ENCODE results near the gene DHRS3. TPM values are rescaled to one million over a fixed set of nuclear protein-coding genes. Genes with fewer than 3 reads are reported as not detected.

DHRS3 gene
- total RNA-seq, 1 donor from 2014 or later = 168 TPM

DNA sequence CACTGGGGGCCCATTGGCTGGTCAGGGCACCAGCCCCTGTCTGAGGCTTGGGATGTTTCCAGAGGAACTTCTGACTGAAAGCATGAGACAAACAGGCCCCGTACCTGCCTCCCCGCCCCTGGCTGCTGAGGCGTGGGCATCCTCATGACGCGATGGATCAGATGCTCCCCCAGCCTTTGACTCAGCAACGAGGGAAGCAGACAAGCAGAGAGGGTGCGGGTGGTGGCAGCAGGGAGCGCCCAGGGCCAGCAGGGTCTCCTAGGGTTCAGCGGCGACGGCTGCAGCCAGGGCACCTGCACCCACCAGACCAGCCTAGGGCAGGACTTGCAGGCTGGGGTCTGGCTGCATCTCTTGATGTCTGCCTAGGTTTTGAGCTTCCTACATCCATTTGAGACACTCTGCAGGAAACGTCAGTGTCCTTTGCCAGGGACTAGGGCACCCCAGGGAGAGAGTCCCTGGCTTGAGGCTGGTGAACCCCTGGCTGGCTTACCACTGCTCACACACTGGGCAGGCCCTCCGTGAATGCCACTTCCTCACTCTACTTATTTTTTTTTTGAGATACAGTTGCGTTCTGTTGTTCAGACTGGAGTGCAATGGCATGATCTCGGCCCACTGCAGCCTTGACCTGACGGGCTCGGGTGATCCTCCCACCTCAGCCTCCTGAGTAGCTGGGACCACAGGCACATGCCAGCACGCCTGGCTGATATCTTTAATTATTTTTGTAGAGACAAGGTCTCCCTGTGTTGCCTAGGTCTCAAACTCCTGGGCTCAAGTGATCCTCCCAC lies 63.3 kb downstream of the DHRS3 start:
- DNase-seq (ENCODE audit: low spot score) = no peak

DNA sequence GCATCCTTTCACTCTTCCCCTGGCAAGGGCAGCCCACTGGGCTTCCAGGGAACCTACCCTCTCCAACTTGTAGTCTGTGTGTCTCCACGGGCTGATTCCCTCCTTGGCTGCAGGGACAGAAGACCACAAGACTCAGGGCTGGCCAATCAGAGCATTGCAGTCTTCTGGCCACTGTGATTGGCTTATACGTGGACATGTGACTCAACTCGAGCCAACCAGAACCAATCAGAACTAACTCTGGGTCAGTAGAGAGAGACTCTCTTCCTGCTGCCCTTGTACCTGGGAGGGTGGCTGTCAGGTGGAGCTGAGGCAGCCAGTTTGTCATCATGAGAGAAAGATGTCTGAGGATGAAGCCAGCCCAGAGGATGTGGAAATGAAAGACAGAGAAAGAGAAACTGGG lies 64.0 kb downstream of the DHRS3 start:
- DNase-seq (ENCODE audit: low spot score) = no peak

DNA sequence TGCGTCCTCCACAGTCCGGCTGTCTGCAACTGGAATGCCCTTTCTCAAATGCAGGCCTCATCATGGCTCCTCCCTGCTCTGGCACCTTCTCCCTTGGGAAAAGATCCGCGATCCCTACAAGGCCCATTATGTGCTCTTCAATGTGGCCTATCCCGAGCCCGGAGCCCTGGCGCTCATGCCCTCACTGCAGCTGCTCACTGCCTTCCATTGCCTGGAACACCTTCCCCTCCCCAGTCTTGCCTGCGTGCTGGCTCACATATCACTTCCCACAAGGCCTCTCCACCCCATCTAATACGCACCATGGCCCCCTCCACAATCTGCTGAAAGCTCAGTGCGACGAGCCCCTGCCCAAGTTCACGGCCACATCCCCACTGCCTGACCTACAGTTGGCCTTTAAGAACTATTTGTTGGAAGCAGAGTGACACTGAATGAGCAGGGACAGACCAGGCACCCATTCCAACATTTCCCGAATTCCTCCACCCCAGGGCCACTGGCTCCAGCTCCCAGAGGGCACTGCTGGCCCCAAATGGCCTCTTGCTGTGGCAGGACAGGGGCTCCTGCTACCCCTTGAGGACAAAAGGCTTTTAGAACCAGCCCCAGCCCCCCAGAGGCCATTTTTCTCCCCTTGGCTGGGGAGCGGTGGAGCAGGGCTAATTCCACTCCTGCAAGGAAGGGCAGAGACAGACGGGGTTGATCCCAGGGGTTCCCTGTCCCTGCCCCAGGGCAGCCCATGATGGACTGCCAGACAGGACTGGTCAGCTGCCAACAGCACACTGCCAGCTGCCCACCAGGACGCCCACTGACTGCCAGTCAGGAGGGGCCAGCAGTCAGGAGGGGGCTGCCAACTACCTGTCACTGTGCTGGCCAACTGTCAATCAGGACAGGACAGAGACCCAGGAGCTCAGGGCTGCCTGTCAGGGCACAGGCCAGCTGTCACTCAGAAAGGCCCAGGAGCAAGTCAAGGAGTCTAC lies 64.8 kb downstream of the DHRS3 start:
- DNase-seq (ENCODE audit: low spot score) = no peak

DNA sequence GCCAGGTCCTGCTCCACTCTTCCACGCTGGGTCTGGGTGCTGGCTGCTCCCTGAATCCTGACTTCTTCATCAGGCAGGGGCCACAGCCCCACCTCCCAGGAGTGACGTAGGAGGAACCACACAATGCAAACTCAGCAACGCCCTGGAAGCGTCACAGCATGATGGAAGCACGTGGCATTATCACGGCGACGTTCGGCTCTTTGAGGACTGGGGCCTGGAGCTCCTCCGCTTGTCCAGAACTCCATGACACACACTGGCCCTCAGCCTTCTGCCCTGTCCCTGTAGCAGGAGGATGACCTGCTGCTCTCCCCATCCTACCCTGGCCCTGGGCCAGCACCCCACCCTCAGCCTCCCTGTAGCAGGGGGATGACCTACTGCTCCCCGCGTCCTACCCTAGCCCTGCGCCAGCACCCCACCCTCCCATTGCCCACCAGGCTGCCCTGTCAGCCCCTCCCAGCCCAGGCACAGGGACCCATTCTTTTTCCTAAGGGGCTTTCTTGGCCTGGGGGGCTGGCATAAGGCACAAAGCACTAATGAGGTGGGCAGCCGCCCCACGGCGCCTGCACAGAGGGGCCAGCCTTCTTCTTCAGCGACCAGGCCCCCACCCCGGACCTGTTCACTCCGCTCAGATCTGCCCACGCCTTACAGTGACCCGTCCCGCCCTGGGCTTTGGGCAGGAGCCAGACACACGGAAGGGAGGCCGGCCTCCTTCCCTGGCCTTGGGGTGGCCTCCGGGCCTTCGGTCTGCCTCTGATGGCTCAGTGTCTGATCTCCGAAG lies 65.7 kb downstream of the DHRS3 start:
- no peak for DNase-seq (ENCODE audit: low spot score)

DNA sequence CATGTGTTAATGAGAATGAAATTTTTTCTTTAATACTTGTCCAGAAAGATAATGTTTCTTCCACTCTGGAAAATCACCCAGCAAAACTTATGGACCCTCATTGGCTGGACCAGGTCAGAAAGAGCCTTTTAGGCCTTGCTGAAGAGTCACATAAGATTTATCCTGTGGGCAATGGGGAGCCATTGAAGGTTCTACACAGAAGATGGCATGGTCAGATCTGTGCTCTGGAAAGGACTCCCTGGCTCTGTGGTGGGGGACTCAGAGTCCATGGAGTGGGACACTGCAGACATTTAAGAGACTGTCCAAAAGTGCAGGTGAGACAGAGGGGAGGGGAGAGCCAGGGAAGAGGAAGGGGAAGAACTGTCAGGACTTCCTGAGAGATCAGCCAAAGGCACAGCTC lies 66.4 kb downstream of the DHRS3 start:
- DNase-seq (ENCODE audit: low spot score) = no peak

DNA sequence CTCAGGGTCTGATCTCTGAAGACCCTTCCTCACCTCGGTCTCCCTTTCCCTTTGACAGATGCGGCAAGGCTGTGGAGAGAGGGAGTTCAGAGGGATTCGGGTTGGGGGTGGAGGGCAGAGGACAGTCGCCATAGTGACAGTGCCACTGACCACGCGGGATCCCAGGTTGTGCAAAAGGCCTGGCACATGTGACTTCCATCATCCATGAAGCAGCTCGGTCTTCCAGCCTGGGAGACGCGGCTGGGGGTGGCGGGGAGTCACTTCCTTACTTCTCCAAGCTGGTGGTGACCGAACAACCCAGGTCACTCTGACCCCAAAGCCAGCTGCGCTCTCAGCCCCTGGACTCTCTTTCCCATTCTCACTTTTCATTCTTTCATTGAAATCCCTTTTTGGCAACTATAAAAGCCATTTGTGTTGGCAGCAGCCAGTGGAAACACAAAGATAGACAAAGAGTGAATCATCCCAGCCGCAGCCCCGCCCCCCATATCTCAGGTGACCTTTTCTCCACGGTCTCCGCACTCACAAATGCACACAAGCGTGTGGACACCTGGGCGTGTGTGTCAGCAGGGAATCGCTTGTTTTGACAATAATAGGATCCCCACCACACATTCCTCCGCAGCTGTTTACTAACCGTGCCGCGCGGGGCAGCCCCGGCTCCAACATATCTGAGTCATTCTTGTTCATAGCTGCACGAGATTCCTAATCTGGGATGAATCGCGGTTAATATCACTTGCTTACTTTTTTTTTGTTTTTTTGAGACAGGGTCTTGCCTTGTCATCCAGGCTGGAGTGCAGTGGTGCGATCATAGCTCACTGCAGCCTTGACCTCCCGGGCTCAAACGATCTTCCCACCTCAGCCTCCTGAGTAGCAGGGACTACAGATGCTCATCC lies 68.3 kb downstream of the DHRS3 start:
- DNase-seq (ENCODE audit: low spot score) = peak; percentile 81

DNA sequence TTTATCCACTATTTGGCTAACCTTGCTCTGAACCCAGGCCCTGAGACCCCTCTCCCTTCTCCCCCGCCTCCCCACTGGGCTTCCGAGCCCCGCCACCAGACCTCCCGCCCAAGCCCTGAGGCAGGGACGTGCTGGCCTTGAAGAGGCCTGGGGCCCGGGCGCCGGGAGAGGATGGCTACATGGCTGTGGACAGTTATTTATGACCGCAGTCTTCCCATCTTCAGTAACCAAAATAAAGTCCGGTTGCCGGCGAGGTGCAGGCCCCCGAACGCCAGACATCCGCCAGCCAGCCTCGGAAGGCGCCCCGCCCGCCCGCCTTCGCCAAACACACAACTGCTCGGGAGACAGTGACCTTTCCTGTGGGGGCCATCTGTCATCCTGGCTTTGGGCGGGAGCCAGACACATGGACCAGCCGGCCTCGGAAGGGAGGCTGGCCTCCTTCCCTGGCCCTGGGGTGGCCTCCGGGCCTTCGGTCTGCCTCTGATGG lies 69.0 kb downstream of the DHRS3 start:
- no peak for DNase-seq (ENCODE audit: low spot score)

DNA sequence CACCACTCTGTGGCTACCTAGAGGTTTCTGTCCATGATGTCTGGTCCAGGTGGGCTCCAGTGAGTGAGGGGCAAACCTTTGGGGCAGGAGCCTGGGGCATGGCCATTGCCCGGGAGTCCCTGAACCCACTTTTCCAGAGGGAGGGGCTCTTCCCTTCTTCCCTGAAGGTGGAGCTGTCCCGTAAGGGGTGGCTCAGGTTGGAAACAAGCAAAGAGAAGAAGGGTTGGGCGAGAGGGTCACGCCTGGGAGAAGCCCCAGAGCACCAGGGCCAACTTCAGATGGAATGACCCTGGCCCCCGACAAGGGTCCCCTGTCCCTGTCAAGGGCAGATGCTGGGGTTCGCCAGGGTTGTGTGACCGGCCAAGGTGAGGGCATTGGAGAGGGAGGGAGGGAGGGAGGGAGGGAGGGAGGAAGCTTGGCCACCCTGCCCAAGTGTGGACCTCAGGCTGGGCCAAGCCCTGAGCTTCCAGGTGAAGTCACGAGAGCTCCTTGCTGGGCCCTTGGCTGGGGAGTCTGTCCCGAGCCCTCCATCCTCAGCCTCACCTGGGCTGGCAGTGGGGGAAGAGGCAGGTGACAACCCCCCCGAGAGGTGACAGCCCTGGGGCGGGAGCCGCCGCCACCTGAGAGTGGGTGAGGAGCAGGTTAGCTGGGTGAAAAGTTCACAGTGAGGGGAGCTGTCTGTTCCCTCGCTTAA lies 69.6 kb downstream of the DHRS3 start:
- DNase-seq (ENCODE audit: low spot score) = no peak

DNA sequence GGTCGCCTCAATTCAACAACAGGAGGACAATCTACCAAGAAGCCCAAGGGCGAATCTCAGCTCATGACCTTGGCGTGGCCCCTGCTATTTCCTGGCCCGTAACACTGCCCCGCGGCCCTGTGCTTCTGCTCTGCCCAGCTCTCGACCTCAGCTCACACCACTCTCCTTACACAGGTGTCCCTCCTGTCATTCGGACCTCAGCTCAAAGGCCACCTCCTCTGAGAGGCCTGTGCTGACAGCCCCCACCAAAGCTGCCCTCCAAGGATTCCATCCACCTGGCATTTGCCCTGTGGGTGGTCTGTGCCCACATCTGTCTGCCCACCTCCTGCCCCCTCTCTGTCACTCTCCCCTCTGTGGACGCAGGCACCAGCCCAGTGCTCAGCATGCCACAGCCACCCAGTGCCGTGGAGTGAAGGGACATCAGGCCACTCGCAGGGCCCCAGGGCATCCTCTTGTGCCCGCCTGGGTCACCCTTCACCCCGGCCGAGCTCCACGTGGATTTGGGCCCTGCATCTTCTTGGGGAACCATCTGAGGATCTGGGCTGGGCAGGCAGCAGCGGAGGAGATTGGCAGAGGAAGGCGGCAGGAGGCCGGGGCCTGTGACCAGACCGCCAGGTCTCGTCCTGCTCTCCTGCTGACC lies 70.3 kb downstream of the DHRS3 start:
- DNase-seq (ENCODE audit: low spot score) = no peak

DNA sequence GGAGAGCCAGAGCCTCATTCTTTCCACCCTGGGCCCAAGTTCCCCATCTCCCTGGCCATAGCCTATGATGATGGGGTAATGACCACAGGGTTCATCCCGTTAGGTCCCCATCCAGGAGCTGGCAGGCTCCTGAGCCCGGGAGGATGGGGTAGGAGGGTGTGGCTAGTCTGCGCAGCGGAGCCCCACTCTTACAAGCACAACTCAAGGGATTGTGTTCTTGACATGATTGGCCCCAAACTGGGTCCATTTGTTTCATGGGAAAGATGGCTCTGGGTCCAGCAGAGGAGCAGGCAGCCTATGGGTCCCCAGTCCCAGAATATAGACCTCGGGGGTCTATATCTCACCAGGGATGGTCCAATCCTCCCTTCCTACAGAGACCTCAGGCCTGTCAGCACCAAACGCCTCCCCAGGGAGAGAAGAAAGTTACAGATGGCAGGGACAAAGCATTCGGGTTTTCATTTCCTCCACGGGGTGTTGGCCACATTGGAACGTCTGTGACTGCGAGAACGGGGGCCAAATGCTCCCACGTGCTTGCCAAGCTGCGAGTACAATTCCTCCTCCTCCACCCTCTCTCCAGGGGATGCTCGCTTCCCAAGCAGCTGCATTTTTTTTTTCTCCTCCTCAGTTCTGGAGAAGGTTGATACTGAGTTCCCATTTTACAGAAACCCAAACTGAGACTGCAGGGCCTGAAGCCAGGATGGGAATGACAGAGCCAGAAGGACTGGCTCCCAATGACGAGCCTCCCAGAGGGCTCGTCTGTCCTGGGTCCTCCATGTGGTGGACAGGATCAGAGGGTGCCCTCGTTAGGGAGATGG lies 71.0 kb downstream of the DHRS3 start:
- DNase-seq (ENCODE audit: low spot score) = no peak

DNA sequence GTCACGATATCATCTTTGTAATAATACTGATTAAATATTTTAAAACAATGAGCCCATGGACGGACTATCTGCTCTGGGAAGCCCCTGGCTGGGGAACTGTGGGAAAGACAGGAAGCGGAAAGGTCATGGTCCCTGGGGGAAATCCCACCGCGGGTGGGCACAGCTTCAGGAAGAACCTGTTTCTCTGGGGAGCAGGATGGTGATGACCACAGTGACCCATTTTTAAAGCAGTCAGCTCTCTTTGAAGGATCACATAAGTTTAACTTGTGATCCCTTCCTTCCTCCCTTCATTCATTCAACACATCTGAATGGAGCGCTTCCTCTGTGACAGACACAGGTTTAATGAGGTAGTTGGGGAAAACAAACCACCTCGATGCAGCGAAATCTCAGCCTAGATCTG lies 73.0 kb downstream of the DHRS3 start:
- DNase-seq (ENCODE audit: low spot score) = no peak

DNA sequence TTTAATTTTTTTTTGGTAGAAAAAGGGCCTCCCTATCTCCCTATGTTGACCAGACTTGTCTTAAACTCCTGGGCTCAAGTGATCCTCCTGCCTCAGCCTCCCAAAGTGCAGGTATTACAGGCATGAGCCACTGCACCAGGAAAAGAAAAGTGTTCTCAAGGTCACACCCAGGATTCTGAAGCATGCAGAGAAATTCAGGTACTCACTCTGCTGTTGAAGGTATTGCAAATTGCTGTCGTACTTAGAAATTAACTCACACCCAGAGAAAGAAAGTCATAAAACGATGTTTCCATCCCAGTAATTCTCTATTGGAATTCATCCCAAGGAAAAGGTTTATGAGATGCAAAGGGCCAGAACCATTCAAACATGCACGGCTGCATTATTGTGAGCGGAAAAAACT lies 73.7 kb downstream of the DHRS3 start:
- no peak for DNase-seq (ENCODE audit: low spot score)

DNA sequence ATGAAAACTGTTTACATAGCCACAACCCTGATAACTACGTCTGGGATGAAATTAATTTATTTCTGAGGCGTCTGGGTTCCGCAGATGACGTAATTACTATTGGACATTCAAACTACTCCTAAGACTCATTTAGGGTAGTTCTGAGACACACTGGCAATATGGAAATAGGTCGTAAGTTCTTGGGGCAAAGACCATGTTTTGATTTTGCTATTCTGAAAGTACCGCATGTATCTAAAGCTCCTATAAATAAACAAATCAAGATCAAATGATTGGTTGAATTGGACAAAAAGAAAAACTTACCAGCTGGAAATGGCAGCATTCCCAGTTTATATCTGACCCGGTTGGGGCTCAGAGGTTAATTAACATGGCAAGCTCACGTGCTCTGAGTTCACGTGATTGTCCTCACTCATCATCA lies 74.3 kb downstream of the DHRS3 start:
- no peak for DNase-seq (ENCODE audit: low spot score)

DNA sequence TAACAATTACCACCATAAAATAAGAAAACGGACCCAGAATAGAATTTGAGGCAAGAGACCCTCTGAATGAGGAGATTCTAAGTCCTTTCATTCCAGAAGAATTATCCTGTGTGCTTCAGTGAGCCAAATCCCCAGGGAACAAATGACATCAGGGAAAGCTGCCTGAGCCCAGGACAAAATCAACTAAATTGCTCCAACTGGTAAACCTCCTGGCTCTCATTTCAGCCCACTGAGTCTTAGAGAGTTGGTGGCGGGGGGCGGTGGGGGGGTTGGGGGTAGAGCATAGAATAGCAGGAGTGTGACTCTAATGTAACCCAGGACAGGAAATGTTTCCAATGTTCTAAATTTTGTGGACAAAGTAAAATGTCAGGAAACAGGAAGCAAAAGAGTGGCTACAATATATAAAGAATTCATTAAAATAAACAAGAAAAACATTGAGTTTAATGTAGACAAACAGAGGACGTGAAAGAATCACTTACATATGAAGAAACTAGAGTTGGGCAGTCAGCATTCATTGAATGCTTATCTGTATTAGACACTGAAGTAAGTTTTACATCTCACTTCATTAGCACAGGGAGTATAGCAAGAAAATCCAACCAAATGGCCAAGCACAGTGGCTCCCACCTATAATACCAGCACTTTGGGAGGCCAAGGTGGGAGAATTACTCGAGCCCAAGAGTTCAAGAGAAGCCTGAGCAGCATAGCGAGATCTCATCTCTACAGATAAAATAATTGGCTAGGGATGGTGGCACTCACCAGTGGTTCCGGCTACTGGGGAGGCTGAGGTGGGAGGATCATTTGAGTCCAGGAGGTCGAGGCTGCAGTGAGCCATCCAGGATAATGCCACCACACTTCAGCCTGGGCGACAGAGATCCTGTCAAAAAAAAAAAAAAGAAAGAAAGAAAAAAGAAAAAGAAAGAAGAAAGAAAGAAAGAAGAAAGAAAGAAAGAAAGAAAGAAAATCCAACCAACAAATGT lies 75.1 kb downstream of the DHRS3 start:
- no peak for DNase-seq (ENCODE audit: low spot score)

DNA sequence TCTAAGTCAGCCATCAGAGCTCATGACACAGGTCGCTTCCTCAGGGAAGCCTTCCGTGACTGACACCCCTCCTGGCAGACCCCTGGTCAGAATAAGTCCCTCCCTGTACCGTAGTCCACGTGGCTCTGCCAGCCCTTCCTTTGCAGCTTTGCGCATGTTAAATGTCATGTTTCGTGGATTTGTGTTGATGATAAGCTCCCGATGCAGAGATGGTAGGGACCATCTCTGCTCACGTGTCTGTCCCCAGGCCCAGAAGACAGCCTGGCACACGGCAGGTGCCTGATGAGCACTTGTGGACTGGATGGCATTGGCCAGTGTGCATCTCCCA lies 75.9 kb downstream of the DHRS3 start:
- no peak for DNase-seq (ENCODE audit: low spot score)

DNA sequence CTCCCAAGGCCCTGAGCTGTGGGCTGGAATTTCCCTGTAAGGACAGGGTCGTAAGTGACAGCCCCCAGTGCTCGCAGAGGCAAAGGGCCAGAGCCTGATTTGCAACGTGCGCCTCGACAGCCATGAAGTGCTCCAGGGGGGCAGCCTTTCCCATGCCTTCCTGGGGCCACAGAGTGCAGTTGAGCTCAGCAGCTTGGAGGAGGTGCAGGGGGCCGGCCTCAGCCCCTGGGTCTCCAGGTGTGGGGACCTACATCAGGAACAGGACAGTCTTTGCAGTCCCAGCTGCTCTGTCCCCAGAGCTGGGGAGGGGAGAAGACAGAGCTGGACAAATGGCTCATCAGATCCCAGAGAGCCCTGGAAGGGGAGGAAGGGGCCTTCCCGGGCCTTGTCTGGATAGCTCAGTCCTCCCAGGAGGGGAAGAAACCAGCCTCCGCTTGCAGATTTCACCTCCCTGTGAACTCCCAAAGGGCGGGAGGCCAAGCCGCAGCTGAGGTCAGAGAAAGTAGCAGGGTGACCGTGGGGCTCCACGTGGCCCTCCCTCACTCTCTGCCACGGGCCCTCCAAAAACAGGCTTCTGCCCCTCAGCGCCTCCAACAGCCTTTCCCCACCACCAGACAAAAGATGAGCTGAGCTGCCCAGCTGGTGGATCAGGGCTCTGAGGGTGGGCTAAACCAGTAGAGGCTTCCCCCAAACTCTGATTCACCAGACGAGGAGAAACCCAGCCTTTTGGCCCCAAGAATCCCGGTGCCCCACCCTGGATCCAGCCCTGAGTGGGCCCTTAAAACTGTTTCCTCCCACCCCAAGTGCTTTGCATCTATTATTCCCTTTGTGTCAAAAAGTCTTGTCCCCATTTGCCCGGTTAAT lies 76.5 kb downstream of the DHRS3 start:
- DNase-seq (ENCODE audit: low spot score) = no peak

Measured in mucosa of gallbladder (tissue), 1 donor.